ENCODE results near the gene MMP23B.
"Not testable (repeated sequence)": the region's sequence is repeated elsewhere in the genome, so short reads cannot be mapped to it uniquely, and the experiment has no call there.

The MMP23B gene

DNA sequence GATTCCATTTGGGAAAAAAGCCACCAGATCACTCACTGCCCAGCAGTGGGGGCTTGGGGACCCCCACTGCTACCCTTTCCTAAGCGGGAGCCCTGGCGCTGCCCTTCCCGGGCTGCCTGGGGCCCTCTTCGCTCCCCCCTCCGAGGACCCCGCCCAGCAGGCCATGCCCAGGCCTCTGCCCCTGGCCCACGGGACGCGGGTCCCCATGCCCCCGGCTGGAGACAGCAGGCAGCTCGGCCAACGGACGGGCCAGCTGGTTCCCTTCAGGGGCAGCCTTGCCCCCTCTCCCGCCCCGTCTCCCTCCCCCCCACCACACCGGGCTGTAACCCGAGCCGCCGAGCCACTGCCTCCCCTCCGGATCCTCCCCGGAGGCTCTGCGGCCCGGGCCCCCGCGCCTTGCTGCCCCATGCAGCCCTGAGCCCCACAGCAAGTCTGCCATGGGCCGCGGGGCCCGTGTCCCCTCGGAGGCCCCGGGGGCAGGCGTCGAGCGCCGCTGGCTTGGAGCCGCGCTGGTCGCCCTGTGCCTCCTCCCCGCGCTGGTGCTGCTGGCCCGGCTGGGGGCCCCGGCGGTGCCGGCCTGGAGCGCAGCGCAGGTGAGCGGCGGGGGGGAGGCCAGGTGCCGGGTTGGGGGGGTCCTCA, at the start of gene MMP23B:
Gene MMP23B, plus strand, starts transcription at position 392 of the 639 bp plus-strand sequence. Its CDS starts 46 bp downstream, at position 438.
- H3K27me3 Mint-ChIP-seq (ENCODE audit: low read depth) = peaks cover 4% of the 10 kb centered on the region
- no peak for DNase-seq (ENCODE audit: low spot score)
- H3K36me3 Mint-ChIP-seq (ENCODE audit: low read depth) = peaks cover 2% of the 10 kb centered on the region
- H3K4me3 Mint-ChIP-seq = no peak within 1 kb of the TSS
- no peaks in the 10 kb centered on the region for H3K9me3 Mint-ChIP-seq
- peaks cover 2% of the 10 kb centered on the region for H3K4me1 Mint-ChIP-seq (ENCODE audit: low read depth)
- peak within 1 kb of the TSS; percentile 68 for H3K27ac Mint-ChIP-seq

DNA sequence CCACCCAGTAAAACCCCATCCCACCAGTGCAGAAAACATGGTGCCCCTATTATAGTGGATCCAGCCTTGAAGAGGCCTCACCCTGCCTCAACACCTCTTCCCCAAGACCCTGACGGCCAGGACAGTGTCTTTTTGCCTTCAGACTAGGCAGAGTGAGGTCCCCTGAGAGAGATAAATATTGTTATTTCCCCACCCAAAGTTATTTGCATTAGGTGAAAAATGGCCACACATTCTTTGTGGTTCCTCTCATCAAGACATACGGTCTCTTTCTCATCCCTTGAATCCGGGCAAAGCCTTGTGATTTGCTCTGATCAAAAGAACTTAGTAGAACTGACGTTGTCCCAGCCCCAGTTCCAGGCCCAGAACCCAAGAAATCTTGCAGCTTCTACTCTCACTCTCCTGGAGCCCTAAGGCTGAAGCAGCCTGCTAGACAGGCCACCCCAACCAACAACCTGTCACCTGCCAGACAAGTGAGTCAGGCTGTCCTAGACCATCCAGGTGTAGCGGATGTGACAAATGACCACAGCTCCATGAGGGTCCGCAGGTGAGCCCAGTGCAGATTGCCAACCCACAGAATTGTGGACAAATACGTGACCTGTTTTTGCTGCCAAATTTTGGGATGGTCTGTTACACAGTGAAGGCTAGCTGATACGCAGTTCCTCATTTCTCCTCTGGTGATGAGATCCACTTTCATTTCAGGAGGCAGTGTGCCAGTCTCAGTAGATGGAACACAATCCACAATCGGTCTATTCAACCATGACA, 49.2 kb upstream of the MMP23B start:
- no peak overlapping the region for H3K4me3 Mint-ChIP-seq
- no peaks in the 10 kb centered on the region for H3K9me3 Mint-ChIP-seq
- no peaks in the 10 kb centered on the region for H3K36me3 Mint-ChIP-seq (ENCODE audit: low read depth)
- DNase-seq (ENCODE audit: low spot score) = no peak
- no peaks in the 10 kb centered on the region for H3K4me1 Mint-ChIP-seq (ENCODE audit: low read depth)
- peaks cover 8% of the 10 kb centered on the region for H3K27me3 Mint-ChIP-seq (ENCODE audit: low read depth)
- H3K27ac Mint-ChIP-seq = no peak overlapping the region

DNA sequence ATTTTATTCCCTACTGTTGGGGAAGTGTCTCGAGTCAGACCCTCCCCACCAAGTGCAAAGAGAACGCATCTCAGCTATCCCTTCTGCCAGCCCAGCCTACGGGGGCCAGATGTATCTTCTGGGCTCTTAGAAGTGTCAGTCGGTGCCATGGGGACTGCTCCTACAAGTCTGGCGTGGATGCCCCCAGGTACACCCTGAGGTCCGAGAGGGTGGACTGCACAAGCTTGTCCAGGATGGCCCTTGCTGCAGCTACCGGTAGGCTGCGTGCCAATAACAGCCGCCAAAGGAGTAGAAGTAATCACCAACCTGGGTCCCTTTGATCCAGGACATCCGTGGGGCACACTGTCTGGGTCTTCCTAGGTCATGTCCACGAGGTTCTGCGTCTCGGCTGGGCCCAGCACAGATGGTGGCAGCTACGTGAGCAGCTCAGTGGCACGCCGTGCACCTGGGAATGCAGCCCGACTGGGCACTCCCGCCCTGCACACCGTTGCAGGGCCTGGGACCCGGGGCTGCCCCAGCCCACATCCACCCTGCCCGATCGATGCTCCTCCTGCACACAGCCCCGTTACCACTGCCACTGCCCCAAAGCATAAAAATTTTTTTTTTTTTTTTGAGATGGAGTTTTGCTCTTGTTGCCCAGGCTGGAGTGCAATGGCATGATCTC, 48.5 kb upstream of the MMP23B start:
- no peak for DNase-seq (ENCODE audit: low spot score)
- H3K27ac Mint-ChIP-seq = no peak overlapping the region
- H3K27me3 Mint-ChIP-seq (ENCODE audit: low read depth) = peaks cover 8% of the 10 kb centered on the region
- no peaks in the 10 kb centered on the region for H3K9me3 Mint-ChIP-seq
- no peaks in the 10 kb centered on the region for H3K4me1 Mint-ChIP-seq (ENCODE audit: low read depth)
- H3K4me3 Mint-ChIP-seq = no peak overlapping the region
- H3K36me3 Mint-ChIP-seq (ENCODE audit: low read depth) = no peaks in the 10 kb centered on the region

DNA sequence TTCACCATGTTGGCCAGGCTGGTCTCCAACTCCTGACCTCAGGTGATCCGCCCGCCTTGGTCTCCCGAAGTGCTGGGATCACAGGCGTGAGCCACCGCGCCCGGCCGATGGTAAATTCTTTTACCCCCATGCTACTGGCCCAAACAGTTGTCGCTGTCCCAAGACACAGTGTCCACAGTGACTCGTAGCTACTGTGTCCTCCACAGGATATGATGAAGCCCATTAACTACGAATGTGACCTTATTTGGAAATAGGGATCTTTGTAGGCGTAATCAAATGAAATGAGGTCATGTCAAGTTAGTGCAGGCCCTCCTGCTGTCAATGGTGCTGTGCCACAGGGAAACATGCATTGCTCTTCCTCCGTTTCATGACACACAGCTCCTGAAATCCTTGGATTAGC, 40.5 kb upstream of the MMP23B start:
- Mint-ChIP-seq H3K27me3 (ENCODE audit: low read depth) (no peaks in the 10 kb centered on the region), H3K36me3 (ENCODE audit: low read depth) (no peaks in the 10 kb centered on the region), H3K9me3 (no peaks in the 10 kb centered on the region), H3K27ac (no peak overlapping the region), H3K4me1 (ENCODE audit: low read depth) (no peaks in the 10 kb centered on the region), H3K4me3 (no peak overlapping the region)
- no peak for DNase-seq (ENCODE audit: low spot score)

DNA sequence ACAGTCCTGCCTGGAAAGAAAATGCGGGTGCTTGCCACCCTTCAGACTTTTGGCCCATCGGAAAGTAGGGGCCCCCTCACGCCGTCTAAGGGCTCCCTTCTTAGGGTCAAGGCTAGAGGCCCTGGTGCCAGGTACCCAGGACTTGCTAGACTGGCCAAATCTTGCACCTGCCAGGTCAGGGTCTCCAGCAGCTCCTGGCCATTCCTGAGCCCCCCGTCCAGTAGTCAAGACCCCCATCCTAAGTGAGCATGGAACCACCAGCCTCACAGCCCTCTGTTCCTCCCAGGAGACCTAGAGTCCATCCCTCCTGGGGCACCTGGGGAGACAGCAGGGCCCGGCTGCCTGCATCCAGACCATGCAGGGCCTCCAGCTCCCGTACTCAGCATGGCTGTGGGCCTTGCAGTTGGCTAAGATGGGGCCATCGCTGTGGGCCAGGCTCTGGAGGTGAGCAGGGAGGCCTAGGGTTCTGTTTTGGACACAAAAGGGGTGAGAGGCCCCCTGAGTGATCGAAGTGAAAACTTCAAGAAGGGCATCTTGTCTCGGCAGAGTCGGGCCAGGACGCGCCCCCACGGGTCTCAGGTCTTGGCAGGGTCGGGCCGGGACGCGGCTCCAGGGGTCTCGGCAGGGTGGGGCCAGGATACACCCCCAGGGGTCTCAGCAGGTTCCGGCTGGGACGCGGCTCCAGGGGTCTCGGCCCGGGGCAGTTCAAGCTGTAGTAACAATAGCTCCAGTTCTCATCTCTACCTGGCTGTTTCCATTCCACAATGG, 38.0 kb upstream of the MMP23B start:
- no peak overlapping the region for H3K27ac Mint-ChIP-seq

DNA sequence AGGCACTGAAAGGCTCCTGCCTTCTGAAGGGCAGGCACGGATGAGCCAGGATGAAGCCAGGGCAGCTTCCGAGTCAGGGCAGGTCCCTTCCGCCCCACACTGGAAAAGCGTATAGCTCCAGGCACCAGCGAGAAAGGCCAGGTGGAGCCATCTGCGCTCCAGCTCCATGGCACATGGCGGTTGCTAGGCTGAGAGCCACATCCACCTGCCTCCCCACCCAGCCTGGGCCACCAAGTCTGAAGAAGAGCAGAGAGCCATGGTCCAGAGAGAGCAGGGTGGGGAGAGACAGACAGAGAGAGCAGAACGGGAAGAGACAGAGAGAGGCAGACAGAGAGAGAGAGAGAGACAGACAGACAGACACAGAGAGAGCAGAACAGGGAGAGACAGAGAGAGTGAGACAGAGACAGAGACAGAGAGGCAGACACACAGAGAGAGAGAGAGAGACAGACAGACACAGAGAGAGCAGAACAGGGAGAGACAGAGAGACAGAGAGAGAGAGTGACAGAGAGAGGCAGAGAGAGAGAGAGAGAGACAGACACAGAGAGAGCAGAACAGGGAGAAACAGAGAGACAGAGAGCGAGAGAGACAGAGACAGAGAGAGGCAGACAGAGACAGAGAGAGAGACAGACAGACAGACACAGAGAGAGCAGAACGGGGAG, 37.2 kb upstream of the MMP23B start:
- Mint-ChIP-seq H3K4me1 (ENCODE audit: low read depth) (peaks cover 3% of the 10 kb centered on the region), H3K27me3 (ENCODE audit: low read depth) (peaks cover 5% of the 10 kb centered on the region), H3K9me3 (no peaks in the 10 kb centered on the region), H3K4me3 (no peak overlapping the region), H3K27ac (no peak overlapping the region), H3K36me3 (ENCODE audit: low read depth) (no peaks in the 10 kb centered on the region)
- no peak for DNase-seq (ENCODE audit: low spot score)

More for the DNA sequence above, 38.0 kb upstream of the MMP23B start:
- Mint-ChIP-seq H3K27me3 (ENCODE audit: low read depth) (peaks cover 5% of the 10 kb centered on the region), H3K4me1 (ENCODE audit: low read depth) (peaks cover 2% of the 10 kb centered on the region), H3K4me3 (no peak overlapping the region), H3K9me3 (no peaks in the 10 kb centered on the region), H3K36me3 (ENCODE audit: low read depth) (no peaks in the 10 kb centered on the region)
- DNase-seq (ENCODE audit: low spot score) = no peak

DNA sequence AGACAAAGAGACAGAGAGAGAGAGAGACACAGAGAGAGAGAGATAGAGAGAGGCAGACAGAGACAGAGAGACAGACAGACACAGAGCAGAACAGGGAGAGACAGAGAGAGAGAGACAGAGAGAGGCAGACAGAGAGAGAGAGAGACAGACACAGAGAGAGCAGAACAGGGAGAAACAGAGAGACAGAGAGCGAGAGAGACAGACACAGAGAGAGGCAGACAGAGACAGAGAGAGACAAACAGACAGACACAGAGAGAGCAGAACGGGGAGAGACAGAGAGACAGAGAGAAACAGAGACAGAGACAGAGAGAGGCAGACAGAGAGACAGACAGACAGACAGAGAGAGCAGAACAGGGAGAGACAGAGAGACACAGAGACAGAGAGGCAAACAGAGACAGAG, 36.6 kb upstream of the MMP23B start:
- DNase-seq (ENCODE audit: low spot score); H3K4me1 Mint-ChIP-seq (ENCODE audit: low read depth); H3K27me3 Mint-ChIP-seq (ENCODE audit: low read depth); H3K4me3 Mint-ChIP-seq; H3K9me3 Mint-ChIP-seq; H3K27ac Mint-ChIP-seq; H3K36me3 Mint-ChIP-seq (ENCODE audit: low read depth): not testable (repeated sequence)

DNA sequence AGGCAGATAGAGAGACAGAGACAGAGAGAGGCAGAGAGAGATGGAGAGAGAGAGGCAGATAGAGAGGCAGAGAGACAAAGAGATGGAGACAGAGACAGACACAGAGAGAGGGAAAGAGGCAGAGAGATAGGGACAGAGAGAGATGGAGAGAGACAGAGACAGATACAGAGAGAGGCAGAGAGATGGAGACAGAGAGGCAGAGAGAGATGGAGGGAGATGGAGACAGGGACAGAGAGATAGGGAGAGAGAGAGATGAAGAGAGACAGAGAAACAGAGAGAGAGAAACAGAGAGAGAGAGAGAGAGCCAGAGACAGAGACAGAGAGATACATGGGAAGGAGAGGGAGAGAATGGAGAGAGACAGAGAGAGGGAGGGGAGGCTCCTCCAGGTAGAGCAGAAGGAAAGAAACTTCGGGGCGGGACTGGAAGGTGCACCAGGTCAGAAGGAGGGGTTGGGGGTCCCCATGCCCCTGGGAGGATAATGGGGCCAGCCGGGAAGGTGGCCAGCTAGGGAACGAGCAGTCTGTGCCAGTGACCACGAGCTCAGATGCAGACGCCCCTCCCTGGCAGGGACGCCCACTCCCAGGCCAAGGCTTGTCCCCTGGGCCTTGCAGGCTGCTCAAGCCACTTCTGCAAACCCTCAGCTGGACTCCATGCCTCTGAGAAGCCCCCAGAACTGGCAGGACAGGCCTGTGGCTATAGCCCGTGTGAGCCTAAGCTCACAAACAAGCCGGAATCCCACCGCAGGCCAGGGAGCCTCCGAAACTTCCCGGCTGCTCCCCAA, 35.3 kb upstream of the MMP23B start:
- H3K4me1 Mint-ChIP-seq (ENCODE audit: low read depth) = peaks cover 3% of the 10 kb centered on the region
- DNase-seq (ENCODE audit: low spot score) = no peak
- H3K36me3 Mint-ChIP-seq (ENCODE audit: low read depth) = no peaks in the 10 kb centered on the region
- no peak overlapping the region for H3K4me3 Mint-ChIP-seq
- no peak overlapping the region for H3K27ac Mint-ChIP-seq
- peaks cover 5% of the 10 kb centered on the region for H3K27me3 Mint-ChIP-seq (ENCODE audit: low read depth)
- H3K9me3 Mint-ChIP-seq = no peaks in the 10 kb centered on the region

DNA sequence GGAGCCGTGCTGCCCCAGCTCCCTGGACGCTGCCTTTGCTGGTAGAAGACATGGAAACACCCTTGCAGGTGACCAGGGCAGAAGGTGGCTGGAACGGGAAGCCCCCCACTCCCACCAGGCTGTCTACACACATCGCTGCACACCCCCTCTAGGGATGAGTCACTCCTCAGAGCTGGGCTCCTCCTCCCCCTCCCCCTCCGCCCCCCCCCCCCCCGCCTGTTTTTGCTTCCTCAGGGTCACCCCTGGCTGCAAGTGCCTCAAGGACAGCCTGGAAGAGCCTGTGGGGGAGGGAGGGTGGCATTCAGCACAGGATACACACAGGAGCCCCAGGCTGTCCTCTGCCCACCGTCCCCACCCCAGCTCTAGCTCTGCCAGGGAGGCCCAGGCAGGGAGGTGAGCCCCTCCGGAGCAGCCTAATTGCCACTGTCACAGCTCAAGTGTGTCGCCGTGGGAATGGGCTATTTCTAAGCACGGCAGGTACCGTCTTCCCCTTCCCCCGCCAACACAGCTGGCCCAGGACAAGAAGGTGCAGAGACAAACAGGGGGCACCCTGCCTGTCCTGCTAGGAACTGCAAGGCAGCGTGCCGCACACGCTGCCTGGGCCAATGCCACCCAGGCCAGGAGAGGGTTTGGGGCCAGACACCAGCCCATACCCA, 34.6 kb upstream of the MMP23B start:
- H3K4me3 Mint-ChIP-seq = peak overlapping the region; percentile 29

DNA sequence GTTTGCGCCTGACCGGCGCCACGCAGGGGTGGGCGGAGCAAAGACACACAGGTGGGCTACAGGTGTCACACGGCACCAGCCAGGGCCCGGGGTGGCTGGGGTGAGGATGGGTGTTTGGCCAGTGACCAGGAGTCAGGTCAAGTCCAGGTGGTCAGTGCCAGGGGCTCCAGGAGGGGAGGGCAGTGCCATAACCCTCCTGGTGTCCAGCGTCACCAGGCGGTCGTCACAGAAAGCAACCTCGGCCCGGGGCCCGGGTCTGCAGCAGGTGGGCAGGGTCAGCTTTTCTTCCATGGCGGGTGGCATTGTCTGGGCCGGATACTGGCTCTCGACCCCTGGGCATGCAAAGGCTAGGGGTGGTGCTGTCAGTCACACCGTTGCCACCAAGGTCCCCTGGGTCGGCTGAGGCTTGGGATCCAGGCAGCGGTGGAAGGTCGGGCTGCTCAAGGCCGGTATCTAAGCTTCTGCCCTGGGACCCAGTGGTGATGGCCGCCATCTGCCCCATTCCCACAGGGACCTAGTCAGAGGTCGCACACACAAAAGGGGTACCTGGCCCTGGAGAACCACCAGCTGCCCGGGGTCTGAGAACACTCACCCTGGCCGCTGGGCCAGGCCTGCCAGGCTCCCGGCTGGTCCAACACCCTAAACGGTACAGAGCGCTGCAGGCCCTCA, 33.8 kb upstream of the MMP23B start:
- DNase-seq (ENCODE audit: low spot score) = no peak
- peaks cover 5% of the 10 kb centered on the region for H3K27me3 Mint-ChIP-seq (ENCODE audit: low read depth)
- peaks cover 3% of the 10 kb centered on the region for H3K4me1 Mint-ChIP-seq (ENCODE audit: low read depth)
- no peaks in the 10 kb centered on the region for H3K9me3 Mint-ChIP-seq
- H3K27ac Mint-ChIP-seq = peak overlapping the region; percentile 31
- H3K4me3 Mint-ChIP-seq = peak overlapping the region; percentile 77
- H3K36me3 Mint-ChIP-seq (ENCODE audit: low read depth) = no peaks in the 10 kb centered on the region

More for the DNA sequence above, 34.6 kb upstream of the MMP23B start:
- Mint-ChIP-seq H3K4me1 (ENCODE audit: low read depth) (peaks cover 3% of the 10 kb centered on the region), H3K27ac (no peak overlapping the region), H3K36me3 (ENCODE audit: low read depth) (no peaks in the 10 kb centered on the region), H3K27me3 (ENCODE audit: low read depth) (peaks cover 5% of the 10 kb centered on the region), H3K9me3 (no peaks in the 10 kb centered on the region)
- no peak for DNase-seq (ENCODE audit: low spot score)

DNA sequence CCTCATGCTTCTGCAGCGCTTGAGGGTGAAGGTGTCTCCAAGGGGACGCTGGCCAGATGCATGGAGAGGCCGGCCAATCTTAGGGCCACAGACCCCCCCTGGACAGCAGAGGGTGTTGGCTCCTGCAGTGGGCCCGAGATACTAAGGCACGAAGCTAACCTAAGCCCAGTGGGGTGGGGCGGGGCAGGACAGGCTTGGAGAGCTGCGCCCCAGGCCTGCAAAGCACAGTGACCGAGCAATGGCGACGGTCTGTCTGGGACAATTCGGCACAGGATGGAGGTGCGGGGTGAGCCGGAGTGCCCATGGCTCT, 33.3 kb upstream of the MMP23B start:
- Mint-ChIP-seq H3K4me3 (peak overlapping the region; percentile 77), H3K4me1 (ENCODE audit: low read depth) (peaks cover 3% of the 10 kb centered on the region), H3K9me3 (no peaks in the 10 kb centered on the region), H3K27me3 (ENCODE audit: low read depth) (peaks cover 5% of the 10 kb centered on the region), H3K27ac (no peak overlapping the region), H3K36me3 (ENCODE audit: low read depth) (no peaks in the 10 kb centered on the region)
- no peak for DNase-seq (ENCODE audit: low spot score)

Data from T-helper 2 cell treated with Interferon-gamma antibody and Interleukin-4, amounts not matched to agents 5 μg/mL and 100 μg/mL, for 36 hours (primary cell).